HUES6 (cell line): ENCODE results near the gene AP3S2.

ENCODE experiments used
- H3K27ac ChIP-seq: 2 replicates; pipeline ENCODE4 v1.7.0; 2013; ENCODE audit warnings: low read depth, mild to moderate bottlenecking, low read length, inconsistent platforms
- H3K27me3 ChIP-seq: 2 replicates; pipeline ENCODE4 v1.6.1; 2013; ENCODE audit warnings: low read length; ENCODE audit not compliant: control insufficient read depth, insufficient read depth
- H3K36me3 ChIP-seq: 2 replicates; pipeline ENCODE4 v1.6.1; 2013; ENCODE audit warnings: low read length; ENCODE audit not compliant: control insufficient read depth, insufficient read depth
- H3K4me1 ChIP-seq: 2 replicates; pipeline ENCODE4 v1.6.1; 2013; ENCODE audit warnings: low read length; ENCODE audit not compliant: control insufficient read depth, insufficient read depth
- H3K4me3 ChIP-seq: 2 replicates; pipeline ENCODE4 v1.5.1; 2013; ENCODE audit warnings: low read depth, low read length
- H3K9ac ChIP-seq: one replicate; pipeline ENCODE4 v1.6.1; 2013; ENCODE audit warnings: mild to moderate bottlenecking, low read length
- H3K9me3 ChIP-seq: 2 replicates; pipeline ENCODE4 v1.6.1; 2013; ENCODE audit warnings: low read depth, low read length; ENCODE audit not compliant: control insufficient read depth, insufficient read depth

The AP3S2 gene

GRCh38 chr15:89813381-89814111 is 80.2 kb downstream of the AP3S2 start:
- Histone ChIP-seq H3K9ac (no peak overlapping the region), H3K9me3 (peaks cover 6% of the 10 kb centered on the region; the same call in 1 of the 2 replicates), H3K4me1 (no peaks in the 10 kb centered on the region; the same call in 1 of the 2 replicates), H3K4me3 (peak overlapping the region; percentile 46), H3K27me3 (peaks cover 46% of the 10 kb centered on the region), H3K36me3 (no peaks in the 10 kb centered on the region), H3K27ac (no peak overlapping the region)

GRCh38 chr15:89812847-89813320 is 80.9 kb downstream of the AP3S2 start:
- H3K36me3 ChIP-seq = no peaks in the 10 kb centered on the region
- H3K4me1 ChIP-seq = no peaks in the 10 kb centered on the region; the same call in 1 of the 2 replicates
- H3K9me3 ChIP-seq = peaks cover 6% of the 10 kb centered on the region; the same call in 1 of the 2 replicates
- H3K4me3 ChIP-seq = no peak overlapping the region
- H3K27me3 ChIP-seq = peaks cover 46% of the 10 kb centered on the region
- H3K9ac ChIP-seq = no peak overlapping the region
- H3K27ac ChIP-seq = no peak overlapping the region

DNA sequence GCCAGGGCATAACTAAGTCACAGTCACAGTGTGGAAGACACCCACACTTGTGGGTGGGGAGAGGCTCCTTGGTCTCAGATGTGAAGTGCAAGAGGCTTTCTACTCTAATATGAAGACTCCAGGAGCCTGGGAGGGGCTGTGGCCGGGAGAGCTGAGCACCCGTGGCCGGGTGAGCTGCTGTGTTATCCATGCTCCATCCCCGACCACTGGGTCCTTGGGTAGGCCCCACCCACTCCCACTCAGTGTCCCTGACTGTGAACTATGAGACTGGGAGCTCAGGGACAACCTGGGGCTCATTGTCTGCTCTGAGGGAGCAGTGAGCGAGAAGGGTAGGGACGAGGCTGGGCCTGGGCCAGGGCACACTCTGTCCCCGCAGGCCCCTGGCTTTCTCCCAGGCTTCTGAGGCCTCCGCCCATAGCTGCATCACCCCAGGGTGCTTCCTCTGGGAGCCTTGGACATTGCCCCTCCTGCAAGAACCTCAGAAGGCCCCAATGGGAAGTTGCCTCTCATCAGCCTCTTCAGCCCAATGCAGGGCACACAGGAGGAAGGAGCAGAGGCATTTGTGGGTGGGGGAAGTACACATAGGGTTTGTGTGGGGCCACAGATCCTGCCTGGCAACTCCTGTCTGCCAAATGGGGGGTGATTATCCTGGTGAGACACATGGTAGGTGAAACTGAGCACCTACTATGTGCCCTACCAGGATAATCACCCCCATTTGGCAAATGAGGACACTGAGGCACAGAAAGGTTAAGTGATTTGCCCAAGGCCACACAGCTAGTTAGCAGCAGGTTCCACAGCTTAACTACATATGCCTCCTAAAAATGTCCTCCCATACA is 81.6 kb downstream of the AP3S2 start:
- no peak overlapping the region for H3K9ac ChIP-seq
- H3K36me3 ChIP-seq = no peaks in the 10 kb centered on the region
- no peak overlapping the region for H3K4me3 ChIP-seq
- H3K27ac ChIP-seq = no peak overlapping the region
- peaks cover 46% of the 10 kb centered on the region for H3K27me3 ChIP-seq
- no peaks in the 10 kb centered on the region; the same call in 1 of the 2 replicates for H3K4me1 ChIP-seq
- peaks cover 6% of the 10 kb centered on the region; the same call in 1 of the 2 replicates for H3K9me3 ChIP-seq

DNA sequence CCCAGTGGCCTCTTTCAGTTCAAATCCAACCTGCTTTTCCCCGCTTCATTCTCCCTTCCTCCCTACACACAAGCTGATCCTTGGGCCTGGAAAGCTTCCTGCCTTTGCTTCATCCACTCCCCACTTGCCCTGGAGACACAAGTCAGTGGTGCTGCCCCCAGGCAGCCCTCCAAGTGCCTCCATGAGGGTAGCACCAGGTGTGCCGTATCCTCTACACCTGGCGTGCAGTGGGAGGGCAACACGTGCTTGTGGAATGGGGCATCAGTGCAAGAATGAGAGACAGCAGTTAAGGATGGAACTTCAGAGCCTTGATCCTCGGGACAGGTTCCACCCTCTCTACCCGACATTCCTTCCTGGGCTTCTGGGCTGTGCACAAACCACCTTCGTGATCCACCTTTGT is 83.0 kb downstream of the AP3S2 start:
- H3K27me3 ChIP-seq = peaks cover 34% of the 10 kb centered on the region
- no peak overlapping the region for H3K9ac ChIP-seq
- H3K27ac ChIP-seq = no peak overlapping the region
- peaks cover 3% of the 10 kb centered on the region; the same call in 1 of the 2 replicates for H3K9me3 ChIP-seq
- H3K4me1 ChIP-seq = peaks cover 7% of the 10 kb centered on the region; the same call in 1 of the 2 replicates
- H3K4me3 ChIP-seq = no peak overlapping the region
- no peaks in the 10 kb centered on the region for H3K36me3 ChIP-seq

DNA sequence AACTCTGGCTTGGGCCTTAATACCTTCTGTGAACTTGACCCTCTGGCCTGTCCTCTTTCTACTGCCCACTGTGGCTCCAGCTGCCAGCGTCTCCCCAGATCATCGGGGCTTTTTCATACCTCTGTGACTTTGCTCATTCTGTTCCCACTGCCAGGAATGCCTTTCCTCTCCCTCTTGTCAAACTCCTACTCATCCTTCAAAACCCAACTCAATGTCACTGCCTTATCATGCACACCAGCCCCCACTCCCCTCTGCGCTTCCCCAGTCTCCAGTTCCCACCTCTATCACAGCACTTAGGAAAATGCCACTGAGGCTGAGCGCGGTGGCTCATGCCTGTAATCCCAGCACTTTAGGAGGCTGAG is 84.0 kb downstream of the AP3S2 start:
- Histone ChIP-seq H3K36me3 (no peaks in the 10 kb centered on the region), H3K27ac (no peak overlapping the region), H3K4me1 (peaks cover 7% of the 10 kb centered on the region; the same call in 1 of the 2 replicates), H3K4me3 (no peak overlapping the region), H3K27me3 (peaks cover 24% of the 10 kb centered on the region), H3K9ac (no peak overlapping the region), H3K9me3 (no peaks in the 10 kb centered on the region)

DNA sequence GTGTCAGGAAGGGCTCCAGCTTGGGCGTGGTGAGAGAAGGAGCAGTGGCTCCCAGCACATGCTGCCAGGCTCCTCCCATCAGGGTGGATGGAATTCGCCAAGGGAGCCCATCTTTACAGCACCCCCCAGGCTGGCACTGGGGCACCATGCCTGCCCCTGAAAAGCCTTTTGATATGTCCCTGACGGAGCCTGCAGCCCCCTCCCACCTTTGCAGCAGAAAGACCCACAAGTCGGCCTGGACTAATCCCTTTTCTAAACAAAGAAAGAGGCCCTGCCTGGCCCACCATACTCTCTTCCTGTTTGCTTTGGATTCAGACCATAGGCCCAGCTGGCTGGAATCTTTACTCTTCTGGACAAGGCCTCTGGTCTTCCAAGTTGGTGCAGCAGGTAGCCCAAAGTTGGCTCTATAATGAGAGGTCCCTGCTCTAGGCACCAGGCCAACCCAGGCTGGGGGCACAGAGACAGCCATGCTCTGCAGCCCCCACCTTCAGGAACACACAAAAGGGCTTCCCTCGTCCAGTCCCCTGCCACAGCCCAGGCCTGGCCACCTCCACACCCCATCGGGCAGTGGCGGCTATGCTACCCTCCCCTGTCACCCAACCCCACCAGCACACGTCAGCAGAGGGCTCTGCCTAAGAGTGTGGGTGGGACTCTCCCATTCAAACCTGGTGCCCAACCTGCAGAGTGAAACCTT is 84.6 kb downstream of the AP3S2 start:
- peaks cover 7% of the 10 kb centered on the region; the same call in 1 of the 2 replicates for H3K4me1 ChIP-seq
- no peaks in the 10 kb centered on the region for H3K36me3 ChIP-seq
- H3K4me3 ChIP-seq = no peak overlapping the region
- no peaks in the 10 kb centered on the region for H3K9me3 ChIP-seq
- H3K9ac ChIP-seq = no peak overlapping the region
- H3K27ac ChIP-seq = no peak overlapping the region
- H3K27me3 ChIP-seq = peaks cover 19% of the 10 kb centered on the region

DNA sequence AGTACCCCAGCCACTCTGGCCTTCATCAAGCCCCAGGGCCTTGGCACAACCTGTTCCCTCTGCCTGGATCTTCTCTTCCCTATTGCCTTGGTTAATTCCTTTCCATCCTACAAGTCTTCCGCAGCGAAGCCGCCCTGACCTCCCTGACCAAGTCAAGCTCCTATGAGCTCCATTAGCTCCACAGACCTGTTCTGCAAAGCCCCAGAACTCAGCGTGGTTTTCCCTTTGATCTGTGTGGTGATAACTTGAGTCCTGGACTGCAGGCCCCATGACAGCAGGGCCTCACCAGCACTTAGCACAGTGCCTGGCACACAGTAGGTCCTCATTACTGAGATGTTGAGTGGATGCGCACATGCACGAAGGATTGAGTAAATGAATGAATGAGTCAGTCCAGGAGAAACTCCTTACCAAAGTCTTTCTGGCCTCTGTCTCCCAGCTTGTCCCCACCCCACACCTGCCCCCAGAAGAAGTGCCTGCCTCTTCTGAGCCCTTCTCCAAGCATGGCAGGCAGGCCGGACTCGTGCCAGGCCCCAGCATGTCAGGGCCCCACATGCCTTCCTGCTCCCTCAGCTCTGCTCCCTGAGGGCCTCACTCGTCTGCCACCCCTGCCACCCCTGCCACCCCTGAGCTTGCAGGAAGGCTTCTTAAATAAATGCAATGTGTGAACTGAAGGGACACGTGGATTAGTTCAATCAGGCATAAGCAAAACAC is 85.5 kb downstream of the AP3S2 start:
- Histone ChIP-seq H3K27ac (no peak overlapping the region), H3K4me3 (no peak overlapping the region), H3K9ac (no peak overlapping the region), H3K4me1 (peaks cover 7% of the 10 kb centered on the region; the same call in 1 of the 2 replicates), H3K27me3 (peaks cover 9% of the 10 kb centered on the region), H3K36me3 (no peaks in the 10 kb centered on the region), H3K9me3 (no peaks in the 10 kb centered on the region)

GRCh38 chr15:89807689-89808088 is 86.1 kb downstream of the AP3S2 start:
- Histone ChIP-seq H3K9me3 (no peaks in the 10 kb centered on the region), H3K27me3 (peaks cover 3% of the 10 kb centered on the region; the same call in 1 of the 2 replicates), H3K4me3 (no peak overlapping the region), H3K4me1 (peaks cover 7% of the 10 kb centered on the region; the same call in 1 of the 2 replicates), H3K9ac (no peak overlapping the region), H3K36me3 (no peaks in the 10 kb centered on the region; the same call in 1 of the 2 replicates), H3K27ac (no peak overlapping the region)

DNA sequence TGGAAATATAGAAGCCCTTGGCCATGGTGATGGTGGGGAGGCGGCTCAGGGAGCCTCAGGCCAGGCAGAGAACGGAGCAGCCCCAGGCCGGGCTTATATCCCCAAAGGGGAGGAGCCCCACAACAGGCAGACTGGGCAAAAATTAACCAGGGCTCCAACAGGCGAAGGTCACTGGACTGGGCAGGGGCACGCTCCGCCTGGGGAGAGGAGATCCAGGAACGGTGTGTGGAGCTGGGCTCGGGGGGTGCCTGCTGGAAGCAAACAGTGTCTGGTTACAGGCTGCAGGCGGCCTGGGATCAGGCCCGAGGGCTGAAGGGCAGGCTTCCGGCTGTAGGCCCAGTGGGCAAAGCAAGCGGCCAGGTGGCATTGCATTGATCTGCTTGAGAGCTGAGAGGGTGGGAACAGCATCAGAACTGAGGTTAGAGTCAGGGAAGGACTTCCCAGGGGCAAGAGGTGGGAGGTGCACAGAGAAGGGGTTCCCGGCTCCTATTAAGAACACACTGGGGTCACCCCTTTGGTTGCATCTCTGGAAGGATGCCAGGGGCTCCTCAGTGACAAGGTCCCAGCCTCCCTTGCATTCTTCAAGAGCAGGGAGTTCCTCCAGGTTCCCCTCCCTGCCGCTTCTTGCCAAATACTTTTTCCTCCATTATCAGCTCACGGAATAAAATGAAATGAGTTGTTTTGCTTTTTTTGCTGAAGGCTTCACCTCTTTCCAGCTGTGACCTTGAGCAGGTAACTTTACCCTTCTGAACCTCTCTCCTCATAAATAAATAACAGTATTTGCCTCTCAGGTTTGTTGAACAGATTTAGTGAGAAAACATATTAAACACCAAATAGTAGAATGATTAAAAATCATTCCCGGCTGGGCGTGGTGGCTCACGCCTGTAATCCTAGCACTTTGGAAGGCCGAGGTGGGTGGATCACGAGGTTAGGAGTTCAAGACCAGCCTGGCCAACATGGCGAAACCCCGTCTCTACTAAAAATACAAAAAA is 86.9 kb downstream of the AP3S2 start:
- Histone ChIP-seq H3K27ac (no peak overlapping the region), H3K9me3 (no peaks in the 10 kb centered on the region), H3K4me1 (peaks cover 7% of the 10 kb centered on the region; the same call in 1 of the 2 replicates), H3K9ac (no peak overlapping the region), H3K4me3 (no peak overlapping the region), H3K27me3 (no peaks in the 10 kb centered on the region), H3K36me3 (no peaks in the 10 kb centered on the region; the same call in 1 of the 2 replicates)
